Measurements from ENCODE around the gene C6orf136. TPM values are rescaled to one million over a fixed set of nuclear protein-coding genes. Genes with fewer than 3 reads are reported as not detected.

The C6orf136 gene
- total RNA-seq = 6.8 and 8.5 TPM in 2 replicates

DNA sequence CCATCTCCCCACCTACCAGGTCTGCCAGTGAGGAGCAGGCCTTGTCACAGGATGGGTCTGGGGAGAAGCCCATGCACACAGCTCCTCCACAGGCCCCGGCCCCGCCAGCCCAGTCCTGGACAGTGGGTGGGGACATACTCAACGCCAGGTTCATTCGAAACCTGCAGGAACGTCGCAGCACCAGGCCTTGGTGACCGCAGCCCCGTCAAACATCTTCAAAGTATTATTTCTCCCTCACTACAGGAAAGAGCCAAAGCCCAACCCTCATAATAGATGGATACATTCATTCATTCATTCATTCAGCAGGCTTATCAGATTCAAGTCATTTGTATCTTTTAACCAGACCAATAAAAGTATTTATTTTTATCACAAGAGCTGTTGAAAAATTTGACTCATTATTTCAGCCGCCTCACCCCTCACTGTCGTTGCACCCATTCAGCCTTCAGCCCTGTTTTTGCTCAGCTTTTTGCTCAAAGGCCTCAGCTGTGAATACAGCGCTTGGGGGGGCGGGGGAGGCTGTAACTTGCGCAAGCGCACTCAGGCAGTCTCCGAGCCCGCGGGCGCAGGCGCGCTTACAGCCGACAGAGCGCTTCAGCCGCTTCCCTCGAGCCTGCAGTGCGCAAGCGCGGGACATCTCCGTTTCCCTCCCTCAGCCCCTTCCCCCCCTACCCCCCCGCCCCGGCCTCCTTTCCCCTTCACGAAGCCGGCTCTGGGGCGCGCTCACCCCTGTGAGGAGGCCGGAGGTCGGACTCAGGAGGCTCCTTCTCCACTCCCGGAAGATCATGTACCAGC is at the start of gene C6orf136:
Gene C6orf136 (plus strand): TSS at position 684 of the 792 bp plus-strand sequence. CDS start 99 bp downstream, at position 783.
- peak; percentile 52 for DNase-seq (ENCODE audit: extremely low read depth, low read depth, low spot score)

DNA sequence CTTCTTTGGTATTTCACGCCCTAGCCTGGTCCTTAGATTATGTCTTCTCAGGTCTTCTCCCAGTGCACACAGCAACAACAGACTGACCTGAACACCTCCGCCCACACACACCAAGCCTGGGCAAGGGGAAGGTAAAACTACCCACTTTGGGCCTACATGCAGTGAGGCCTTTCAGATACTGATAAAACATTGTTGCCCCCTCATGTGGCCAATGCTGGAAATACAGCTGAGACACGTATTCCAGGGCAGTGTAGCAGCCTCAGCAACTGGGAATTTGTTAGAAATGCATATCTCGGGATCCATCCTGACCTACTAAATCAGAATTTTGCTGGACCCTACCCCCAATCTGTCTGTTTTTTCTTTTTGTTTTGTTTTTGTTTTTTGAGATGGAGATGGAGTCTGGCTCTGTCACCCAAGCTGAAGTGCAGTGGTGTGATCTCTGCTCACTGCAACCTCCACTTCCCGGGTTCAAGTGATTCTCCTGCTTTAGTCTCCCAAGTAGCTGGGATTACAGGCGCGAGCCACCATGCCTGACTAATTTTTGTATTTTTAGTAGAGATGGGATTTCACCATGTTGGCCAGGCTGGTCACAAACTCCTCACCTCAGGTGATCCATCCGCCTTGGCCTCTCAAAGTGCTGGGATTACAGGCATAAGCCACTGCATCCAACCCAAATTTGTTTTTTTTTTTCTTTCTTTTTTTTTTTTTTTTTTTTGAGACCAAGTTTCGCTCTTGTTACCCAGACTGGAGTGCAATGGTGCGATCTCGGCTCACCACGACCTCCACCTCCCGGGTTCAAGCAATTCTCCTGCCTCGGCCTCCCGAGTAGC is 49.4 kb upstream of the C6orf136 start:
- DNase-seq (ENCODE audit: extremely low read depth, low read depth, low spot score) = peak; percentile 71

DNA sequence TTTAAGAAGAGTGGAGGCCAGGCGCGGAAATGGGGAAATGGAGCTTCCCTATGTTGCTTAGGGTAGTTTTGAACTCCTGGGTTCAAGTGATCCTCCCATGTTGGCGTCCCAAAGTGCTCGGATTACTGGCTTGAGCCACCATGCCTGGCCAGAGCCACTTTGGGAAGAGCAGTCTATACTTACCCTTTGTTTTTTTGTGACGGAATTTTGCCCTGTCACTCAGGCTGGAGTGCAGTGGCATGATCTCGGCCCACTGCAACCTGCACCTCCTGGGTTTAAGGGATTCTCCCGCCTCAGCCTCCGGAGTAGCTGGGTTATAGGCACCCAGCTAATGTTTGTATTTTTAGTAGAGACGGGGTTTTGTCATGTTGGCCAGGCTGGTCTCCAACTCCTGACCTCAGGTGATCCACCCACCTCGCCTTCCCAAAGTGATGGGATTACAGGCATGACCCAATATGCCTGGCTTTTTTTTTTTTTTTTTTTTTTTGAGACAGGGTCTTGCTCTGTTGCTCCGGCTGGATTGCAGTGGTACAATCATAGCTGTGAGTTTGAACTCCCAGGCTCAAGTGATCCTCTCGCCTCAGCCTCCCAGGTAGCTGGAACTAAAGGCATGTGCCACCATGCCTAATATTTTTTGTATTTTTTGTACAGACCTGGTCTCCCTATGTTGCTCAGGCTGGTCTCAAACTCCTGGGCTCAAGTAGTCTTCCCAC is 47.9 kb upstream of the C6orf136 start:
- no peak for DNase-seq (ENCODE audit: extremely low read depth, low read depth, low spot score)

- DNase-seq (ENCODE audit: extremely low read depth, low read depth, low spot score) = no peak
These were observed 47.2 kb upstream of the C6orf136 start for GRCh38 chr6:30599625-30600324.

- DNase-seq (ENCODE audit: extremely low read depth, low read depth, low spot score) = no peak
These were observed 46.4 kb upstream of the C6orf136 start for GRCh38 chr6:30600451-30600961.

DNA sequence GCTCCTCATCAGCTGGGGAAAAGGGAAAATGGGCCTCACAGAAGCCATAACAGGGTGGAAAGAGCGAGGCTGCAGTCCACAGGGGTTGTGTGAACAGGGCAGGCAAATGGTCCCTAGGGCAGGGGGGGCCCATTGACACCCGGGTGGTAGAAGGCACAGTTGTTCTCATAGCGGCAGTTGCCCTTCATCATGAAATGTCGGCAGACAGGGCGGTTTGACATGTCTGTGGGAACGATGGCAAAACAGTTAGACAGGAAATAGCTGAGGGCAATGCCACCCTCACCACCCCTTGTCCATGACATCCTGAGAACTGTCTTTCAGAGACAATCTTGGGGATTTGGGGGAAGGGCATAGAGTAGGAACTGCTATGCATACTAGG is 45.5 kb upstream of the C6orf136 start:
- no peak for DNase-seq (ENCODE audit: extremely low read depth, low read depth, low spot score)

- no peak for DNase-seq (ENCODE audit: extremely low read depth, low read depth, low spot score)
These were observed 44.9 kb upstream of the C6orf136 start for GRCh38 chr6:30601815-30602641.

DNA sequence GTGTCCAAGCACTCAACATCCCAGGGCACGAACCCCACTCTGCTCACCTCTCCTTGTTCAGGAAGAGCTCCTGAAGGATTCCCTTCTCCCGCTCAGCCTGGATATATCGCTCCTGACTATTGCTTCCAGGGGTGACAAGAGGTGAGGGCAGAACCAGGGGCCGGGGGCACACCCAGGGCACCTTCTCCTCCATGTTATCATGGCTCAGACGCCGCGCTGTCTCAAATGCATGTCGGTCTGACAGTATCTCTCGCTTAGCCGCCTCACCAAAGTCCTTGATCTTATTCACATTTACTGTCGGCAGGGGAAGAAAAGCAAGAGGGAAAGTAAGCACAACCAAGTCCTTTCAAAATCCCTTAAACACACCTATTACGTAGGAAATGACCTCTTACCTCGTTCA is 43.0 kb upstream of the C6orf136 start:
- DNase-seq (ENCODE audit: extremely low read depth, low read depth, low spot score) = no peak

- DNase-seq (ENCODE audit: extremely low read depth, low read depth, low spot score) = no peak
These were observed 36.9 kb upstream of the C6orf136 start for GRCh38 chr6:30610065-30610464.

- no peak for DNase-seq (ENCODE audit: extremely low read depth, low read depth, low spot score)
These were observed 35.6 kb upstream of the C6orf136 start for GRCh38 chr6:30611150-30611855.

- DNase-seq (ENCODE audit: extremely low read depth, low read depth, low spot score) = no peak
These were observed 35.1 kb upstream of the C6orf136 start for GRCh38 chr6:30611856-30612194.

GRCh38 chr6:30612213-30612612 is 34.7 kb upstream of the C6orf136 start:
- DNase-seq (ENCODE audit: extremely low read depth, low read depth, low spot score) = no peak

GRCh38 chr6:30612687-30613248 is 34.2 kb upstream of the C6orf136 start:
- DNase-seq (ENCODE audit: extremely low read depth, low read depth, low spot score) = no peak

DNA sequence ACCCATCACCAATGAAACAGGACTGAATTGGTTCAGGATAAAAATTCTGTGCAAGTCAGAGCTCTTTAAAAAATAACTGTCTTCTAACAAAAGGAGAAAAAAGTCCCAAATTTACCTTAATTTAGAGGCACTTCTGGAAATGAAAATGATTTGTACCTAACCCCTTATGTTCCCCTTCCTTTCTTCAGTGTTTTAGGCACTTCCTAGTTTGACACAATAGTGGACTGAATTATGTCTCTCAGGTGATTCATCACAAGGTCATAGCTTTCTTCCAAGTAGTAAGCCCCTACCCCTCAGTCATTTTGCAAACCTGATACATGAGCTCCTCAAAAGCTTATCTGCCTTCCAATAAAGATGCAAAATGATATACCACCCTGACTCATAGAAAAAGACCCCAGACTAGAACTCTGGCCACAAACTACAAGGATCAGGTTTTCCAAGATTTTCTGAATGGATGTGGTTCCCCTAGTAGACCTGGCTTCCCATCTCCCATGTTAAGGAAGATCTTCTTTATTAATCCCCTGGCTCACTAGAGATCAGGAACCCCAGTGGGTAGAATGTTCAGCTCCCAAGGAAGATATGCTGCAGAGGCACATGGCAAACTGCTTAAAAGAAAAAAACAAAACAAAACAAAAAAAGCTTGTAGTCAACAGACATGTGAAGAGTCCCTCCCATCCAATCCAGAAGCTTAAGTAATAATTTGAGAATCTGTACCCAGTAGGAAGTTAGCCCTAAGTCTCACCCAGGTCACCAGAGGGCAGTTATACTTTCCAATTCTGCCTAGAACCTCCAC is 33.5 kb upstream of the C6orf136 start:
- no peak for DNase-seq (ENCODE audit: extremely low read depth, low read depth, low spot score)

- DNase-seq (ENCODE audit: extremely low read depth, low read depth, low spot score) = no peak
These were observed 32.7 kb upstream of the C6orf136 start for GRCh38 chr6:30614044-30614842.

- DNase-seq (ENCODE audit: extremely low read depth, low read depth, low spot score) = peak; percentile 95
These were observed 32.1 kb upstream of the C6orf136 start for GRCh38 chr6:30614843-30615218.
